Measurements from ENCODE around the gene DGKB.

DNA sequence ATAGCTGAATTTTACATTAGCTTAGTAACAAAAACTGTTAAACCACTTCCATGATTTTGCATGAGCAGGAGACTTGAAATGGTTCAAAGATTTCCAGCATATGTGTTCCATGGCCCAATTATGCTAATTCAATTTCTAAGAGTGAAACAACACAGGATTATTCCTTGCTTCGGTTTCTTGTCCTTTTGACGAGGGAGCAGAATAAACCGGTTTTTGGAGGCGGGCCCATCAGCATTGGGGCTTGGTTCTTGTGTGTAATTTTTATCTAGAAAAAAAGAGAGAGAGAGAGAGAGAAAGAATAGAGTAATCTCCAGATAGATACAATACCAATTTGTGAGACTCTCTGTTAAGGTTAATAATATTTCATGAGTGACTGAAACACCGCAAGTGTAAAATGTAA lies 753.6 kb downstream of the DGKB start:
- TF ChIP-seq POLR2AphosphoS5 (IDR thresholded peaks at IDR 0.05; ENCODE audit: low read depth), result no peak
- TF ChIP-seq CTCF (IDR thresholded peaks at IDR 0.05; ENCODE audit: insufficient read depth, low read length), result no peak
- TF ChIP-seq GABPA (IDR thresholded peaks at IDR 0.05; ENCODE audit: low read depth), result no peak
- TF ChIP-seq REST (IDR thresholded peaks at IDR 0.05; ENCODE audit: insufficient replicate concordance, low read depth), result no peak
